K562 (cell line): ENCODE measurements around the gene RPTOR.

Experiments used
- CEBPB ChIP-seq: fragments of 450-650 bp; IDR thresholded peaks from 2 replicates; pipeline ENCODE4 v1.6.1; 2016; ENCODE audit warnings: missing genetic modification characterization, missing compliant biosample characterization
- EZH2 ChIP-seq: IDR thresholded peaks from 2 replicates; pipeline ENCODE4 v1.6.1; 2012; ENCODE audit warnings: low read depth, mild to moderate bottlenecking, inconsistent platforms, low read length, borderline replicate concordance
- GABPA ChIP-seq: fragments of 200-800 bp; sonication (Bioruptor generic); conservative IDR thresholded peaks from 2 replicates; pipeline ENCODE4 v1.6.1; 2016; ENCODE audit warnings: low read depth, missing genetic modification characterization, missing compliant biosample characterization
- HMGXB4 ChIP-seq: sonication (generic); formaldehyde crosslinking; IDR thresholded peaks from 2 replicates; pipeline ENCODE4 v1.8.1; 2023; ENCODE audit warnings: mild to moderate bottlenecking, missing genetic modification reagents
- MAFK ChIP-seq: IDR thresholded peaks from 2 replicates; pipeline ENCODE4 v1.6.1; 2011; ENCODE audit warnings: low read length, improper control_type of control experiment
- MYBL2 ChIP-seq, 2 experiments: fragments of 450-650 bp in 1 of 2; sonication (generic) in 1 of 2; formaldehyde crosslinking in 1 of 2; IDR thresholded peaks; 2 replicates each; pipeline versions ENCODE4 v1.6.1 to v1.8.1; 2017 to 2022; ENCODE audit warnings: borderline replicate concordance in 1 of 2, inconsistent platforms in 1 of 2, low read depth in 1 of 2, mild to moderate bottlenecking in 1 of 2, missing genetic modification reagents in 1 of 2, moderate library complexity in 1 of 2
- NCOA1 ChIP-seq: fragments of 450-650 bp; IDR thresholded peaks from 2 replicates; pipeline ENCODE4 v1.6.1; 2016; ENCODE audit warnings: low read depth
- NCOA2 ChIP-seq, 2 experiments: fragments of 450-650 bp; IDR thresholded peaks; 2 replicates each; pipeline ENCODE4 v1.6.1; 2018; ENCODE audit warnings: mild to moderate bottlenecking in 2 of 2, moderate library complexity in 1 of 2; ENCODE audit not compliant: partially characterized antibody in 2 of 2
- POLR2A ChIP-seq: fragments of 450-650 bp; conservative IDR thresholded peaks from 2 replicates; pipeline ENCODE4 v1.6.1; 2016
- SMARCE1 ChIP-seq: fragments of 450-650 bp; IDR thresholded peaks from 2 replicates; pipeline ENCODE4 v1.7.1; 2016; ENCODE audit warnings: mild to moderate bottlenecking
- ZNF146 ChIP-seq: IDR thresholded peaks from one replicate; pipeline ENCODE4 v1.6.1; 2018; ENCODE audit warnings: missing compliant biosample characterization; ENCODE audit not compliant: unreplicated experiment
- ZNF165 ChIP-seq: fragments of 250-450 bp; sonication (Bioruptor Pico); IDR thresholded peaks from 2 replicates; pipeline ENCODE4 v1.4.0; 2020; ENCODE audit warnings: borderline replicate concordance
- TF ChIP-seq, protein P1 (sequence below), 3 experiments: IDR thresholded peaks in 2 of 3; conservative IDR thresholded peaks in 1 of 3; 2 replicates each; pipeline ENCODE4 v1.5.1; 2011 to 2012; ENCODE audit warnings: low read length in 3 of 3, mild to moderate bottlenecking in 3 of 3, control low read depth in 2 of 3, improper control_type of control experiment in 1 of 3, inconsistent platforms in 1 of 3, low read depth in 1 of 3, mixed read lengths in 1 of 3, moderate library complexity in 1 of 3; ENCODE audit not compliant: insufficient read depth in 2 of 3
- TF ChIP-seq, protein P2 (sequence below): fragments of 250-450 bp; sonication (Bioruptor Pico); IDR thresholded peaks from 2 replicates; pipeline ENCODE4 v1.8.0; 2021; ENCODE audit warnings: borderline replicate concordance, mild to moderate bottlenecking, moderate library complexity; ENCODE audit not compliant: poor library complexity, severe bottlenecking

- TF ChIP-seq, protein P1, sequence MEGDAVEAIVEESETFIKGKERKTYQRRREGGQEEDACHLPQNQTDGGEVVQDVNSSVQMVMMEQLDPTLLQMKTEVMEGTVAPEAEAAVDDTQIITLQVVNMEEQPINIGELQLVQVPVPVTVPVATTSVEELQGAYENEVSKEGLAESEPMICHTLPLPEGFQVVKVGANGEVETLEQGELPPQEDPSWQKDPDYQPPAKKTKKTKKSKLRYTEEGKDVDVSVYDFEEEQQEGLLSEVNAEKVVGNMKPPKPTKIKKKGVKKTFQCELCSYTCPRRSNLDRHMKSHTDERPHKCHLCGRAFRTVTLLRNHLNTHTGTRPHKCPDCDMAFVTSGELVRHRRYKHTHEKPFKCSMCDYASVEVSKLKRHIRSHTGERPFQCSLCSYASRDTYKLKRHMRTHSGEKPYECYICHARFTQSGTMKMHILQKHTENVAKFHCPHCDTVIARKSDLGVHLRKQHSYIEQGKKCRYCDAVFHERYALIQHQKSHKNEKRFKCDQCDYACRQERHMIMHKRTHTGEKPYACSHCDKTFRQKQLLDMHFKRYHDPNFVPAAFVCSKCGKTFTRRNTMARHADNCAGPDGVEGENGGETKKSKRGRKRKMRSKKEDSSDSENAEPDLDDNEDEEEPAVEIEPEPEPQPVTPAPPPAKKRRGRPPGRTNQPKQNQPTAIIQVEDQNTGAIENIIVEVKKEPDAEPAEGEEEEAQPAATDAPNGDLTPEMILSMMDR (IDR thresholded peaks at IDR 0.05 in 2 of 3, conservative IDR thresholded peaks at IDR 0.05 in 1 of 3; ENCODE audit: insufficient read depth in 2 of 3, low read depth in 1 of 3, low read length in 3 of 3), result no peak
- no peak for TF ChIP-seq EZH2
- no peak for TF ChIP-seq NCOA2 (IDR thresholded peaks at IDR 0.05; ENCODE audit: partially characterized antibody in 2 of 2)
- TF ChIP-seq HMGXB4 (CRISPR knock-in tag), result no peak
- no peak for TF ChIP-seq ZNF146 (CRISPR knock-in tag)
- TF ChIP-seq ZNF165 (CRISPR knock-in tag), result no peak
- TF ChIP-seq GABPA (tag), result no peak
- no peak for TF ChIP-seq MAFK
- no peak for TF ChIP-seq MYBL2 (IDR thresholded peaks at IDR 0.05; ENCODE audit: low read depth)
- TF ChIP-seq MYBL2 (CRISPR knock-in tag; IDR thresholded peaks at IDR 0.05; ENCODE audit: borderline replicate concordance), result no peak
- TF ChIP-seq, protein P2, sequence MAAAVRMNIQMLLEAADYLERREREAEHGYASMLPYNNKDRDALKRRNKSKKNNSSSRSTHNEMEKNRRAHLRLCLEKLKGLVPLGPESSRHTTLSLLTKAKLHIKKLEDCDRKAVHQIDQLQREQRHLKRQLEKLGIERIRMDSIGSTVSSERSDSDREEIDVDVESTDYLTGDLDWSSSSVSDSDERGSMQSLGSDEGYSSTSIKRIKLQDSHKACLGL (CRISPR knock-in tag), result no peak
- no peak for TF ChIP-seq POLR2A
- TF ChIP-seq NCOA1, result no peak
- TF ChIP-seq SMARCE1, result no peak
- no peak for TF ChIP-seq CEBPB (tag)
These were observed 127.1 kb downstream of the RPTOR start for GRCh38 chr17:80671825-80672110.
